HG03097 (cell line): ENCODE results near the gene URAD.
"Not testable (repeated sequence)": the region's sequence is repeated elsewhere in the genome, so short reads cannot be mapped to it uniquely, and the experiment has no call there.

Experiments used
- ATAC-seq: cut with Tn5 transposase; IDR thresholded peaks from one replicate; pipeline ENCODE4 v1.9.1; 2021; ENCODE audit not compliant: unreplicated experiment, low FRiP score

URAD gene

GRCh38 chr13:27971776-27972477 lies 16.6 kb downstream of the URAD start:
- no peak for ATAC-seq

- no peak for ATAC-seq
Observed at GRCh38 chr13:27971236-27971645, 17.3 kb downstream of the URAD start.

GRCh38 chr13:27970382-27971235 lies 17.9 kb downstream of the URAD start:
- ATAC-seq, result no peak

GRCh38 chr13:27969866-27970229 lies 18.6 kb downstream of the URAD start:
- ATAC-seq, result no peak

- ATAC-seq, result no peak
Observed at GRCh38 chr13:27969082-27969865, 19.2 kb downstream of the URAD start, which contains the start of gene CDX2. CDX2 (minus strand) TSS chr13:27969315; CDS start chr13:27969006, 309 bp downstream.

- no peak for ATAC-seq
Observed at GRCh38 chr13:27968316-27969081, 20.0 kb downstream of the URAD start.

- no peak for ATAC-seq
Observed at GRCh38 chr13:27967736-27968315, 20.7 kb downstream of the URAD start.

- no peak for ATAC-seq
Observed at GRCh38 chr13:27967203-27967735, 21.2 kb downstream of the URAD start.

GRCh38 chr13:27966641-27967202 lies 21.8 kb downstream of the URAD start:
- no peak for ATAC-seq

- ATAC-seq, result no peak
Observed at GRCh38 chr13:27965740-27966640, 22.5 kb downstream of the URAD start.

- ATAC-seq, result no peak
Observed at GRCh38 chr13:27965343-27965739, 23.2 kb downstream of the URAD start.

GRCh38 chr13:27964741-27965323 lies 23.7 kb downstream of the URAD start:
- no peak for ATAC-seq

GRCh38 chr13:27964206-27964605 lies 24.3 kb downstream of the URAD start:
- not testable (repeated sequence) for ATAC-seq

- ATAC-seq, result no peak
Observed at GRCh38 chr13:27963491-27963890, 25.0 kb downstream of the URAD start.

GRCh38 chr13:27962982-27963381 lies 25.5 kb downstream of the URAD start:
- ATAC-seq, result no peak

- no peak for ATAC-seq
Observed at GRCh38 chr13:27962128-27962841, 26.2 kb downstream of the URAD start.
